ENCODE measurements around the gene GRIK4. TPM values are rescaled to one million over a fixed set of nuclear protein-coding genes. Genes with fewer than 3 reads are reported as not detected.

Gene GRIK4
- total and polyA plus RNA-seq, 2 of the 4 experiments (the other 2 are of a cell fraction) = 0.18 to 0.38 TPM

GRCh38 chr11:120818097-120818496 lies 306.5 kb downstream of the GRIK4 start:
- no peak overlapping the region for H2BK20ac ChIP-seq (ENCODE audit: low read depth, low read length)
- no peak overlapping the region for H2AFZ ChIP-seq (replicated peaks; ENCODE audit: low read length, poor library complexity)
- no peak overlapping the region for H3K18ac ChIP-seq (ENCODE audit: low read depth, low read length)
- H3K4ac ChIP-seq (ENCODE audit: low read depth, low read length) = no peak overlapping the region
- no peak overlapping the region for H3K14ac ChIP-seq (replicated peaks; ENCODE audit: low read depth, low read length)
- ChIA-PET POLR2A (ENCODE audit: unreplicated experiment) (no interaction called here), CTCF (no interaction called here)
- no peak overlapping the region for H2BK5ac ChIP-seq (ENCODE audit: low read depth, low read length, poor library complexity, severe bottlenecking)
- no peaks in the 10 kb centered on the region for H3K36me3 ChIP-seq (ENCODE audit: control insufficient read depth, insufficient read depth, low read length)
- no peak overlapping the region for H3K56ac ChIP-seq (ENCODE audit: extremely low read depth, insufficient read depth, low read length)
- no peak overlapping the region for H4K5ac ChIP-seq (ENCODE audit: low read depth, low read length)
- WGBS, 2 experiments (ENCODE audit: extremely low coverage in 2 of 2, insufficient read length in 1 of 2) = 80% methylated on average over 1 of the region's 8 CpGs; no CpG with 5 or more reads in 1 of the 2 experiments
- H2AK5ac ChIP-seq (ENCODE audit: low read depth, low read length) = no peak overlapping the region
- H3K9ac ChIP-seq (ENCODE audit: low read depth, low read length) = no peak overlapping the region
- in situ Hi-C loops (cut with MboI; ENCODE audit: low sequenced_read_pairs) = no loop called here
- no TSS peak for BruUV-seq (replicated peaks)
- dilution Hi-C loops (cut with HindIII; ENCODE audit: low sequenced_read_pairs, unreplicated experiment) = no loop called here
- no peaks in the 10 kb centered on the region for H3K9me1 ChIP-seq (ENCODE audit: insufficient read depth, low read length)
- H2AK9ac ChIP-seq (replicated peaks; ENCODE audit: low read depth, low read length, poor library complexity) = no peak overlapping the region
- TF ChIP-seq BHLHE40 (IDR thresholded peaks at IDR 0.05; ENCODE audit: low read depth, low read length) (no peak), RFX5 (IDR thresholded peaks at IDR 0.05; ENCODE audit: low read depth, low read length) (no peak), POLR2A (IDR thresholded peaks at IDR 0.05; ENCODE audit: low read depth, low read length) (no peak), CTCF (conservative IDR thresholded peaks at IDR 0.05; ENCODE audit: low read depth, low read length) (no peak), ELK1 (IDR thresholded peaks at IDR 0.05; ENCODE audit: borderline replicate concordance, low read depth, low read length) (no peak)
- ATAC-seq (ENCODE audit: low read depth) (no peak), DNase-seq (no peak)
- H3K9me3 ChIP-seq (ENCODE audit: control insufficient read depth, insufficient read depth, low read length) = no peaks in the 10 kb centered on the region
- H2BK15ac ChIP-seq (ENCODE audit: low read depth, low read length) = no peak overlapping the region
- H2BK120ac ChIP-seq (ENCODE audit: low read depth, low read length) = no peak overlapping the region
- H3K4me1 ChIP-seq (ENCODE audit: control insufficient read depth, insufficient read depth, low read length) = no peaks in the 10 kb centered on the region
- no peak overlapping the region for H3K4me2 ChIP-seq (ENCODE audit: low read depth, low read length)
- intact Hi-C loops (cut with micrococcal nuclease) = loop anchor here (10.0 kb wide), 1 partner anchor 1113 kb away; no protein-coding TSS in a partner anchor
- no peak overlapping the region for H4K8ac ChIP-seq (ENCODE audit: low read depth in 2 of 2, low read length in 2 of 2)
- H3K79me1 ChIP-seq (ENCODE audit: low read depth in 1 of 2, low read length in 2 of 2) = no peaks in the 10 kb centered on the region
- no peak overlapping the region for H4K91ac ChIP-seq (ENCODE audit: insufficient read depth, low read depth, low read length)
- H4K20me1 ChIP-seq (ENCODE audit: insufficient read depth, low read length) = no peaks in the 10 kb centered on the region
- no peak overlapping the region for H3K4me3 ChIP-seq (ENCODE audit: insufficient read depth, low read depth, low read length)
- peaks cover 34% of the 10 kb centered on the region for H3K27me3 ChIP-seq (ENCODE audit: control insufficient read depth, insufficient read depth, low read length)
- H3K27ac ChIP-seq (ENCODE audit: insufficient read depth, low read length) = no peak overlapping the region
- no peak overlapping the region for H3K23ac ChIP-seq (ENCODE audit: low read depth, low read length)
